ENCODE data around the gene MEIS3.
"Not testable (repeated sequence)": the region's sequence is repeated elsewhere in the genome, so short reads cannot be mapped to it uniquely, and the experiment has no call there.

Gene MEIS3

GRCh38 chr19:47389150-47389556, 30.2 kb downstream of the MEIS3 start:
- no peaks in the 10 kb centered on the region for H3K9me3 Mint-ChIP-seq
- H3K36me3 Mint-ChIP-seq (ENCODE audit: low read depth), result no peaks in the 10 kb centered on the region
- no peak overlapping the region for H3K4me3 Mint-ChIP-seq
- H3K27ac Mint-ChIP-seq, result no peak overlapping the region
- H3K4me1 Mint-ChIP-seq (ENCODE audit: low read depth), result no peaks in the 10 kb centered on the region
- no peaks in the 10 kb centered on the region for H3K27me3 Mint-ChIP-seq

GRCh38 chr19:47388721-47389120, 30.6 kb downstream of the MEIS3 start:
- H3K4me3 Mint-ChIP-seq, result not testable (repeated sequence)

GRCh38 chr19:47387623-47388022, 31.7 kb downstream of the MEIS3 start:
- not testable (repeated sequence) for H3K4me1 Mint-ChIP-seq (ENCODE audit: low read depth); H3K4me3 Mint-ChIP-seq; H3K27me3 Mint-ChIP-seq; H3K36me3 Mint-ChIP-seq (ENCODE audit: low read depth); H3K9me3 Mint-ChIP-seq; H3K27ac Mint-ChIP-seq

More at GRCh38 chr19:47388721-47389120, 30.6 kb downstream of the MEIS3 start:
- H3K4me1 Mint-ChIP-seq (ENCODE audit: low read depth); H3K9me3 Mint-ChIP-seq; H3K36me3 Mint-ChIP-seq (ENCODE audit: low read depth); H3K27me3 Mint-ChIP-seq; H3K27ac Mint-ChIP-seq: not testable (repeated sequence)

- peaks cover 12% of the 10 kb centered on the region for H3K4me1 Mint-ChIP-seq (ENCODE audit: low read depth)
- H3K36me3 Mint-ChIP-seq (ENCODE audit: low read depth); H3K27ac Mint-ChIP-seq; H3K9me3 Mint-ChIP-seq; H3K4me3 Mint-ChIP-seq; H3K27me3 Mint-ChIP-seq: not testable (repeated sequence)
Observed at GRCh38 chr19:47386582-47386981, 32.7 kb downstream of the MEIS3 start.

- H3K27me3 Mint-ChIP-seq, H3K4me3 Mint-ChIP-seq, H3K27ac Mint-ChIP-seq, H3K9me3 Mint-ChIP-seq: not testable (repeated sequence)
- Mint-ChIP-seq H3K36me3 (ENCODE audit: low read depth) (peaks cover 19% of the 10 kb centered on the region), H3K4me1 (ENCODE audit: low read depth) (peaks cover 22% of the 10 kb centered on the region)
Observed at GRCh38 chr19:47384533-47384932, 34.8 kb downstream of the MEIS3 start.

DNA sequence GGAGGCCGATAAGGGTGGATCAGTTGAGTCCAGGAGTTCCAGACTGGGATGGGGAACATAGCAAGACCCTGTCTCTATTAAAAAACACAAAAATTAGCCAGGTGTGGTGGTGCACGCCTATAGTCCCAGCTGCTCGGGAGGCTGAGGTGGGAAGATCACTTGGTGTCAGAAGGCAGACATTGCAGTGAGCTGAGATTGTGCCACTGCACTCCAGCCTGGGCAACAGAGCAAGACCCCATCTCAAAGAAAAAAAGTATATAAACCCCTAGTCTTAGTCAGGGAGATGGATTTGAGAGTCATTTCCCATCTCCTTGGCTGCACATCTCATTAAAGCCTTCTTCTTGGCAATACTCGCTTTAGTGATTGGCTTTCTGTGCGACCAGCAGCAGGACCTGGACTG, 35.4 kb downstream of the MEIS3 start:
- peaks cover 22% of the 10 kb centered on the region for H3K4me1 Mint-ChIP-seq (ENCODE audit: low read depth)
- not testable (repeated sequence) for H3K9me3 Mint-ChIP-seq

DNA sequence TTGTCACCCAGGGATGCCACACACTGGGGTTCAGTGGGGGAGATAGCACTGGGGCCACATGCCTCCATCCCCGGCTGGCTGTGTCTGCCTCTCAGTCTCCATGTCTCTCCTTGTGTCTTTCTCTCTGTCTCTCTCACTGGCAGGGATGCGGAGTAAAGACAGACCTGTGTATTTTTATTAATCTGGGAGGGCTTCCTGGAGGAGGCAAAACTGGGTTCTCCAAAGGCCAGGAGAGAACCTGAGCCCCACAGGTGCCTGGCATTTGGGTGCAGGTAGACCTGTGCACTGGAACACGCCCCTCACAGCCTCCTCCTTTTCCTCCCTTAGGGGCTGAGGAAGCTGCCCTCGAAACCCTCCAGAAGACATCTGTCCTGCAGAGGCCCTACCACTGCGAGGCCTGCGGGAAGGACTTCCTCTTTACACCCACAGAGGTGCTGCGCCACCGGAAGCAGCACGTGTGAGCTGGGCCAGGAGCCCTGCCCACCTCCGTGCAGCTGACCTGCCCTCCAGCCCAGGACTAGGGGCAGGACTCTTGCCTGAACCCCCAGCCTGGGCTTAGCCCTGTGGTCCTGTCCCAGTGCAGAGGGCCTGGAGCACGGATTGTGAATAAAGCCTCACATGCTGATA, 37.6 kb downstream of the MEIS3 start:
- Mint-ChIP-seq H3K4me1 (ENCODE audit: low read depth) (peaks cover 22% of the 10 kb centered on the region), H3K36me3 (ENCODE audit: low read depth) (peaks cover 27% of the 10 kb centered on the region), H3K27ac (no peak overlapping the region)

More for the DNA sequence above, 35.4 kb downstream of the MEIS3 start:
- not testable (repeated sequence) for H3K4me3 Mint-ChIP-seq, H3K27me3 Mint-ChIP-seq, H3K27ac Mint-ChIP-seq
- peaks cover 23% of the 10 kb centered on the region for H3K36me3 Mint-ChIP-seq (ENCODE audit: low read depth)

GRCh38 chr19:47381121-47381520, 38.2 kb downstream of the MEIS3 start:
- H3K9me3 Mint-ChIP-seq, result no peaks in the 10 kb centered on the region
- H3K36me3 Mint-ChIP-seq (ENCODE audit: low read depth), result peaks cover 27% of the 10 kb centered on the region
- H3K27me3 Mint-ChIP-seq, result no peaks in the 10 kb centered on the region
- H3K27ac Mint-ChIP-seq, result no peak overlapping the region
- peaks cover 22% of the 10 kb centered on the region for H3K4me1 Mint-ChIP-seq (ENCODE audit: low read depth)
- no peak overlapping the region for H3K4me3 Mint-ChIP-seq

More for the DNA sequence above, 37.6 kb downstream of the MEIS3 start:
- no peaks in the 10 kb centered on the region for H3K9me3 Mint-ChIP-seq
- no peaks in the 10 kb centered on the region for H3K27me3 Mint-ChIP-seq
- peak overlapping the region; percentile 26 for H3K4me3 Mint-ChIP-seq

- Mint-ChIP-seq H3K4me3 (no peak overlapping the region), H3K36me3 (ENCODE audit: low read depth) (peaks cover 27% of the 10 kb centered on the region), H3K4me1 (ENCODE audit: low read depth) (peaks cover 22% of the 10 kb centered on the region), H3K9me3 (no peaks in the 10 kb centered on the region), H3K27me3 (no peaks in the 10 kb centered on the region), H3K27ac (no peak overlapping the region)
Observed at GRCh38 chr19:47380559-47380958, 38.8 kb downstream of the MEIS3 start.

- H3K9me3 Mint-ChIP-seq, result no peaks in the 10 kb centered on the region
- H3K36me3 Mint-ChIP-seq (ENCODE audit: low read depth), result peaks cover 29% of the 10 kb centered on the region
- H3K4me3 Mint-ChIP-seq, result no peak overlapping the region
- H3K27me3 Mint-ChIP-seq, result no peaks in the 10 kb centered on the region
- H3K4me1 Mint-ChIP-seq (ENCODE audit: low read depth), result peaks cover 22% of the 10 kb centered on the region
- no peak overlapping the region for H3K27ac Mint-ChIP-seq
Observed at GRCh38 chr19:47379381-47379938, 39.9 kb downstream of the MEIS3 start.

GRCh38 chr19:47378246-47378645, 41.1 kb downstream of the MEIS3 start:
- H3K27me3 Mint-ChIP-seq, result no peaks in the 10 kb centered on the region
- no peak overlapping the region for H3K4me3 Mint-ChIP-seq
- peaks cover 31% of the 10 kb centered on the region for H3K36me3 Mint-ChIP-seq (ENCODE audit: low read depth)
- H3K9me3 Mint-ChIP-seq, result no peaks in the 10 kb centered on the region
- peaks cover 18% of the 10 kb centered on the region for H3K4me1 Mint-ChIP-seq (ENCODE audit: low read depth)
- H3K27ac Mint-ChIP-seq, result no peak overlapping the region

- H3K27ac Mint-ChIP-seq, result no peak overlapping the region
- no peaks in the 10 kb centered on the region for H3K9me3 Mint-ChIP-seq
- peaks cover 31% of the 10 kb centered on the region for H3K36me3 Mint-ChIP-seq (ENCODE audit: low read depth)
- peaks cover 16% of the 10 kb centered on the region for H3K4me1 Mint-ChIP-seq (ENCODE audit: low read depth)
- no peak overlapping the region for H3K4me3 Mint-ChIP-seq
- no peaks in the 10 kb centered on the region for H3K27me3 Mint-ChIP-seq
Observed at GRCh38 chr19:47377801-47378200, 41.5 kb downstream of the MEIS3 start.

- no peak overlapping the region for H3K4me3 Mint-ChIP-seq
- H3K27me3 Mint-ChIP-seq, result no peaks in the 10 kb centered on the region
- peaks cover 33% of the 10 kb centered on the region for H3K36me3 Mint-ChIP-seq (ENCODE audit: low read depth)
- H3K9me3 Mint-ChIP-seq, result no peaks in the 10 kb centered on the region
- no peak overlapping the region for H3K27ac Mint-ChIP-seq
- peaks cover 14% of the 10 kb centered on the region for H3K4me1 Mint-ChIP-seq (ENCODE audit: low read depth)
Observed at GRCh38 chr19:47377208-47377701, 42.1 kb downstream of the MEIS3 start.

DNA sequence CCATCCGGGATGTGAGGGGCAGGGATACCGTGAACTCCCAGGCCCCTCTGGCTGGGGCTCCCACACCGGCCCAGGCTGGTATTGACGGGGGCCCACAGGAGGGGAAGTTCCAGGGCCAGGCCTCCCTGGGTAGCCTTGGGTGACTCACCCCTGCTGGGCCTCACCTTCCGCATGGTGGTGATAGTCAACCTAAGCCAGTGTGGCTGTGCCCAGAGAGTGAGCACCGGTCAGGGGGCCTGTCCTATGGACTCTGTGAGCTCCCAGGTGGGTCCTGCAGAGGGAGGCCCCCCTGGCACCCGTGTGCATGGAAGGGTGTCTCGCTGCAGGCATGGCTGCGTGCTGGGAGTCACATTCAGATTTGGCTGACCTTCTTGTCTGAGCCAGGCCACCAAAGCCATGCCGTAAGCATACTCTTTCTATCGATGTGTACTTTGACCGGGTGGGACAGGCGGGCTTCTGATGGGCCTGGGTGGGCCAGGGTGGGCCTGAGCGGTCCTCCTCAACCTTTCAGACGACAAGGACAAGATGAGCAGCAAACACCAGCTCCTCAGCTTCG, 42.7 kb downstream of the MEIS3 start:
- H3K27me3 Mint-ChIP-seq, result no peaks in the 10 kb centered on the region
- H3K27ac Mint-ChIP-seq, result no peak overlapping the region
- no peaks in the 10 kb centered on the region for H3K9me3 Mint-ChIP-seq
- peaks cover 11% of the 10 kb centered on the region for H3K4me1 Mint-ChIP-seq (ENCODE audit: low read depth)
- H3K4me3 Mint-ChIP-seq, result no peak overlapping the region
- H3K36me3 Mint-ChIP-seq (ENCODE audit: low read depth), result peaks cover 35% of the 10 kb centered on the region

DNA sequence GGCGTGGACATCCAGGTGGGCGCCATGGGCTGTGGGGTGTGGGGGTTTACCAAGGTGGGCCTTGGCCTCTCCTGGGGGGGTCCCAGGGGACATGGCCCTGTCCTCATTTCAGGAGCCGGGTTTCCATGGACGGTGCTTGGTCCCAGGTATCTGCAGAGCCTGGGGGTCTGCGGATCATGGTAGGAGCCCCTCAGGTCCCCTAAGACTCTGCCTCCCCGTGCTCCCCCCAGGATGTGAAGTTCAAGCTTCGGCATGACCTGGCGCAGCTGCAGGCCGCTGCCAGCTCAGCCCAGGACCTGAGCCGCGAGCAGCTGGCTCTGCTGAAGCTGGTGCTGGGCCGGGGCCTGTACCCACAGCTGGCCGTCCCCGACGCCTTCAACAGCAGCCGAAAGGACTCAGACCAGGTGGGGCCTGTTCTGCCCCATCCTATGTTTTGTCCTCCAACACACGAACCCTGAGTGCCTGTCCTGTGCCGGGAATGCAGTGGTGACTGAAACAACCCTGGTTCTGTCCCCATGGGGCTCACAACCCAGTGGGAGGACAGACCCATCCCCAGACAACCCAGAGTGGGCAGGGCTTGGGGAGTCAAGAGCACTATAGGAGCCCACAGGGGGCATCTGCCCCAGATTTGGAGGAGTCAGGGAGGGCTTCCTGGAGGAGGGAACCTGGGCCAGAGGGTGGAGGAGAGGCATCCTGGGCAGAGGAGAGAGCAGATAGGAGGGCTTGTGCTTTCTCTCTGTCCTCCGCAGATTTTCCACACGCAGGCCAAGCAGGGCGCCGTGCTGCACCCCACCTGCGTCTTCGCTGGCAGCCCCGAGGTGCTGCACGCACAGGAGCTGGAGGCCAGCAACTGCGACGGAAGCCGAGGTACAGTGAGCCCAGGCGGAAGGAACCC, 43.4 kb downstream of the MEIS3 start:
- Mint-ChIP-seq H3K4me3 (no peak overlapping the region), H3K36me3 (ENCODE audit: low read depth) (peaks cover 28% of the 10 kb centered on the region), H3K4me1 (ENCODE audit: low read depth) (peaks cover 6% of the 10 kb centered on the region), H3K9me3 (no peaks in the 10 kb centered on the region), H3K27ac (no peak overlapping the region), H3K27me3 (no peaks in the 10 kb centered on the region)

All from stimulated activated naive CD8-positive, alpha-beta T cell treated with anti-CD3 and anti-CD28 coated beads, Interleukin-15, Interleukin-2, amounts not matched to agents 100 ng/mL and 50 ng/mL, for 24 hours (primary cell).